ENCODE measurements around the gene F11.

- TF ChIP-seq CTCF (IDR thresholded peaks at IDR 0.05; ENCODE audit: insufficient read depth, low read length, poor library complexity, severe bottlenecking) (no peak), EZH2phosphoT487 (conservative IDR thresholded peaks at IDR 0.05; ENCODE audit: low read length) (no peak)
Measured at GRCh38 chr4:186250760-186251159, 15.2 kb upstream of the F11 start.
